Measurements from ENCODE around the gene PAK3.

GRCh38 chrX:111116666-111117065 is 20.7 kb downstream of the PAK3 start:
- no peak for TF ChIP-seq MAX (IDR thresholded peaks at IDR 0.05)
- no peak for TF ChIP-seq FOXM1 (IDR thresholded peaks at IDR 0.05; ENCODE audit: borderline replicate concordance, low read depth)
- no peak for TF ChIP-seq TAF1 (IDR thresholded peaks at IDR 0.05; ENCODE audit: low read depth)
